Epithelial cell of umbilical artery (primary cell): ENCODE measurements around the gene C12orf75. TPM values are rescaled to one million over a fixed set of nuclear protein-coding genes. Genes with fewer than 3 reads are reported as not detected.

Experiments
- total RNA-seq: library from RNA; depleted of rRNA; stranded (reverse); fragments of >200 nt; gene quantifications from 2 replicates; pipeline ENCODE4 v1.2.3, GENCODE V29; 2014

The C12orf75 gene
- 38.6 and 51.6 TPM in 2 replicates for total RNA-seq

GRCh38 chr12:105330283-105330930 lies at the start of gene C12orf75:
C12orf75 (plus strand) TSS chr12:105330691; CDS start chr12:105330892, 201 bp downstream.

Other genes with a start within 250 kb of the C12orf75 start
- 2.9 and 7.0 TPM in 2 replicates for gene ALDH1L2, start 246.2 kb upstream of the C12orf75 start, total RNA-seq
- 127 and 165 TPM in 2 replicates for gene WASHC4, start 223.0 kb upstream of the C12orf75 start, total RNA-seq
- 12.5 and 20.8 TPM in 2 replicates for gene APPL2, start 94.5 kb upstream of the C12orf75 start, total RNA-seq